Smooth muscle cell (in vitro differentiated cells): ENCODE results near the gene ULK3. TPM values are rescaled to one million over a fixed set of nuclear protein-coding genes. Genes with fewer than 3 reads are reported as not detected.

Experiments
- DNase-seq: peaks from one replicate; lab custom pipeline; 2025; ENCODE audit not compliant: unreplicated experiment; lab: John Stamatoyannopoulos, UW
- H2AFZ ChIP-seq: fragments of 200-600 bp; sonication (generic); 2 replicates; pipeline ENCODE4 v1.6.0; 2016; ENCODE audit warnings: antibody characterized with exemption, low read depth, mild to moderate bottlenecking
- H3F3A ChIP-seq: fragments of 200-600 bp; sonication (generic); 2 replicates; pipeline ENCODE4 v1.6.0; 2017; ENCODE audit warnings: antibody characterized with exemption, low read depth
- H3K27ac ChIP-seq: fragments of 200-600 bp; sonication (generic); 2 replicates; pipeline ENCODE4 v1.5.1; 2016; ENCODE audit warnings: low read depth, mild to moderate bottlenecking
- H3K27me3 ChIP-seq: fragments of 200-600 bp; sonication (generic); 2 replicates; pipeline ENCODE4 v1.6.1; 2016; ENCODE audit warnings: low read depth, mild to moderate bottlenecking
- H3K36me3 ChIP-seq: fragments of 200-600 bp; sonication (generic); 2 replicates; pipeline ENCODE4 v1.5.1; 2016; ENCODE audit warnings: low read depth
- H3K4me1 ChIP-seq: fragments of 200-600 bp; sonication (generic); 2 replicates; pipeline ENCODE4 v1.5.1; 2016; ENCODE audit warnings: low read depth
- H3K4me2 ChIP-seq: fragments of 200-600 bp; sonication (generic); 2 replicates; pipeline ENCODE4 v1.6.0; 2016; ENCODE audit warnings: mild to moderate bottlenecking
- H3K4me3 ChIP-seq: fragments of 200-600 bp; sonication (generic); 2 replicates; pipeline ENCODE4 v1.5.1; 2016; ENCODE audit warnings: mild to moderate bottlenecking
- H3K79me2 ChIP-seq: fragments of 200-600 bp; sonication (generic); 2 replicates; pipeline ENCODE4 v1.6.0; 2016; ENCODE audit warnings: low read depth, mild to moderate bottlenecking
- H3K9ac ChIP-seq: fragments of 200-600 bp; sonication (generic); 2 replicates; pipeline ENCODE4 v1.6.0; 2016; ENCODE audit warnings: low read depth
- H3K9me3 ChIP-seq: fragments of 200-600 bp; sonication (generic); replicated peaks from 2 replicates; pipeline ENCODE4 v1.5.1; 2016; ENCODE audit warnings: low read depth
- H4K20me1 ChIP-seq: fragments of 200-600 bp; sonication (generic); 2 replicates; pipeline ENCODE4 v1.6.0; 2016; ENCODE audit warnings: low read depth
- WGBS: methylation state at CpG from one replicate; pipeline ENCODE4 v1.1.7; 2016; ENCODE audit warnings: low lambda C conversion rate; 5-methylcytosine and 5-hydroxymethylcytosine counted together
- polyA plus RNA-seq: library from polyadenylated mRNA; unstranded; fragments of >200 nt; fragmentation: Nextera tagmentation; extraction: Ambion mirVana; gene quantifications from 2 replicates; pipeline ENCODE4 v1.2.1, GENCODE V29; 2016
- total RNA-seq: library from RNA; depleted of rRNA; stranded (reverse); fragments of >200 nt; gene quantifications from 2 replicates; pipeline ENCODE4 v1.2.3, GENCODE V29; 2014
- TF ChIP-seq, protein P1 (sequence below): fragments of 200-600 bp; sonication (generic); IDR thresholded peaks from 2 replicates; pipeline ENCODE4 v1.5.1; 2017; ENCODE audit warnings: borderline replicate concordance, mild to moderate bottlenecking, antibody characterized with exemption; ENCODE audit not compliant: insufficient read depth, poor library complexity, severe bottlenecking

The ULK3 gene
- total and polyA plus RNA-seq, 2 experiments from 2014 or later, result 14.2 to 20.8 TPM

DNA sequence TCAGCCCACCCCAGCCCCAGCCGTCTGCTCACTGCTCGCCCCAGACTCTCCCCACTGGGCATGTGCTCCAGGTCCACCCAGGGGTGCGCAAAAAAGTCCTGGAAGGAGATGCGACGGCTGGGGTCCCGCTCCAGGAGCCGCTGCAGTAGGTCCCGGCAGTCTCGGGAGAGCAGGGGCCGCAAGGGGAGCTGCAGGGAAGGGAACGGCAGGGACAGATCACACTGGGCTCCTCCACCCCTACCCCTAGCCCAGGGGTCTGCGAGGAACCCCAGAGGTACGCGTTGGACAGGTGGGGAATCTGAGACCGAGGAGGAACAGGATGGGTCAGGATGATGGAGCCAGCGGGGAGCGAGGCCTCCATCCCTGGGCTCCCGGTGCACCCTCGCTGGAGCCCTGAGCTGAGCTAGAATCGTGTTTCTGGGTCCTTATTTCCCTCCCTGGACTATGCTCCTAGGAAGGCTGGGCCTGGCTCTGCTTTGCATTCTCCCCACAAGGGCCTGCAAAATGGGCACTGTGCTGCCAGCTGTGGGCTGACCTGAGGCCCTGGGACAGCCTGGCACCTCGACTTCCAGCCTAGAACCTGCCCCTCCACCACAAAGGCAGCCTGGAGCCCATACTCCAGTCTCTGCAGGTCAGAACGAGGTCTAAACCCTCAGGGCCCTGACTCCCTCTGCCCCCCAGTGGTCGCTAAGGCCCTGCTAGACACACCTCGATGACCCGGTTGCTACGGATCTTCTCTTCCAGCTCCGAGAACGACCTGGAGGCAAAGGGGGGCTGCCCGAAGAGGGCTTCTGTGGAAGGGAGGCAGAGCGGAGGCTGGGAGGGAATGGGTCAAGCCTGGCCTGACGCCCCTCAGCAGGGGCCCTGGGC, 3.2 kb downstream of the ULK3 start:
- H4K20me1 ChIP-seq, result no peaks in the 10 kb centered on the region
- no peak for DNase-seq
- H3K9ac ChIP-seq, result no peak overlapping the region
- H3K36me3 ChIP-seq, result no peaks in the 10 kb centered on the region
- 86% methylated on average over 30 of the region's 31 CpGs for WGBS
- H3K79me2 ChIP-seq, result no peaks in the 10 kb centered on the region
- TF ChIP-seq, protein P1, sequence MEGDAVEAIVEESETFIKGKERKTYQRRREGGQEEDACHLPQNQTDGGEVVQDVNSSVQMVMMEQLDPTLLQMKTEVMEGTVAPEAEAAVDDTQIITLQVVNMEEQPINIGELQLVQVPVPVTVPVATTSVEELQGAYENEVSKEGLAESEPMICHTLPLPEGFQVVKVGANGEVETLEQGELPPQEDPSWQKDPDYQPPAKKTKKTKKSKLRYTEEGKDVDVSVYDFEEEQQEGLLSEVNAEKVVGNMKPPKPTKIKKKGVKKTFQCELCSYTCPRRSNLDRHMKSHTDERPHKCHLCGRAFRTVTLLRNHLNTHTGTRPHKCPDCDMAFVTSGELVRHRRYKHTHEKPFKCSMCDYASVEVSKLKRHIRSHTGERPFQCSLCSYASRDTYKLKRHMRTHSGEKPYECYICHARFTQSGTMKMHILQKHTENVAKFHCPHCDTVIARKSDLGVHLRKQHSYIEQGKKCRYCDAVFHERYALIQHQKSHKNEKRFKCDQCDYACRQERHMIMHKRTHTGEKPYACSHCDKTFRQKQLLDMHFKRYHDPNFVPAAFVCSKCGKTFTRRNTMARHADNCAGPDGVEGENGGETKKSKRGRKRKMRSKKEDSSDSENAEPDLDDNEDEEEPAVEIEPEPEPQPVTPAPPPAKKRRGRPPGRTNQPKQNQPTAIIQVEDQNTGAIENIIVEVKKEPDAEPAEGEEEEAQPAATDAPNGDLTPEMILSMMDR, result no peak
- H2AFZ ChIP-seq, result no peak overlapping the region
- H3K27ac ChIP-seq, result no peak overlapping the region
- H3K4me3 ChIP-seq, result no peak overlapping the region
- peaks cover 4% of the 10 kb centered on the region for H3F3A ChIP-seq
- no peaks in the 10 kb centered on the region for H3K27me3 ChIP-seq
- H3K4me2 ChIP-seq, result no peak overlapping the region
- H3K9me3 ChIP-seq, result no peaks in the 10 kb centered on the region
- peaks cover 16% of the 10 kb centered on the region for H3K4me1 ChIP-seq

DNA sequence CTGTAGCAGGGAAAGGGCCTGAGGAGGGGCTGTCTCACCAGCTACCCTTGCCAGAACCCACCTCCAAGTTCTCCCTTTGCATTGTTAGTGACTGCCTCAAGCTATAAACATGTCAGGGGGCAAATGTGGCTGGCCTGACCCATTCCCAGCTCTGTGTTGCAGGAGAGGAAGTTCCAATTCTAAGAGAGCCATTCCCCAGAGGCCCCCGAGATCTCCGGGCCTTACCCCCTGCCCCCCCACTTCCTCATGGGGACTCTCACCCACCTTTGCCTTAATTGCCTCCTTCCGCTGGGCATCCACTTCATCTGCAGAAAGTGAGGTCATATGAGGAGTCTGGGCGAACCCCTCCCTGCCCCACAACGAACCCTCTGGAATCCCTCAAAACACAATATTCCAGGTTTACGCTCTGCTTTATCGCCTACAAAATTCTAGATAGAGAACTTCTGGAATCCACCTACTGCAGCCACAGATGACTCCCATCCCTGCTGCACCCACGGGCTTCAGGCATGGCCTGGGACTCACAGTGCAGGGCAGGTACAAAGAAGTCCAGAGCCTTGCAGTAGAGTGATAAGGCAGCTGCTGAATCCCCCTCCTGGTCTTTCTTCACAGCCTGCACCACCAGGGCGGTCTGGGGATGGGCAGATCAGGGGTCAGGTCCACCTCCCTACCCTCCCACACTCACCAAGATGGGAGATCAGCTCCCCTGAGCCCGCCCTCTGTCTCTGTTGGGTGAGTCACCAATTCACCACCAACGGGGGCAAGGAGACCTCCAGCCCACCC, 4.0 kb downstream of the ULK3 start:
- Histone ChIP-seq H3K79me2 (no peaks in the 10 kb centered on the region), H3F3A (peaks cover 4% of the 10 kb centered on the region), H3K9ac (no peak overlapping the region), H3K27ac (no peak overlapping the region), H3K4me1 (peaks cover 8% of the 10 kb centered on the region), H3K27me3 (no peaks in the 10 kb centered on the region), H2AFZ (no peak overlapping the region), H3K4me3 (no peak overlapping the region), H3K4me2 (no peak overlapping the region), H3K36me3 (no peaks in the 10 kb centered on the region), H4K20me1 (no peaks in the 10 kb centered on the region), H3K9me3 (no peaks in the 10 kb centered on the region)
- 94% methylated on average over 11 of the region's 11 CpGs for WGBS
- TF ChIP-seq, protein P1, result no peak
- no peak for DNase-seq

DNA sequence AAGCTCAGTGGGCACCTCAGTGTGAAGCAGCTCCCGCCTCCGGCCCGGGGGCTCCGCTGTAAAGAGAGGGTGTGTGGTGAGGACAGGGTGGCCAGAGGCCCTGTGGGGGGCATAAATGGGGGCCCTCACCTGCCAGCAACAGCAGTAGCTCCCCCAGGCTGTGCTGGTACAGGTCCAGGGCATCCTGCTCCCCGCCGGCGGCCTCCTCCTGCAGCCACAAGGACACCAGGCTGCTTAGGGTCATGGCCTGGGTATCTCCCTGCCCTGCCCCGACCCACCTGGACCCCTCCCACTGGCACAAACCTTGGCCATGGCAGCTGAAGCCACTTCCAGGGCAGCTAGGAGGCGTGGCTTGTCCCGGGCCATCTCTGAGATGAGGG, 4.8 kb downstream of the ULK3 start:
- Histone ChIP-seq H3K27me3 (no peaks in the 10 kb centered on the region), H2AFZ (no peak overlapping the region), H3K4me2 (no peak overlapping the region), H3K4me1 (peaks cover under 1% of the 10 kb centered on the region), H3K4me3 (no peak overlapping the region), H3K27ac (no peak overlapping the region), H3K9me3 (no peaks in the 10 kb centered on the region), H3K36me3 (no peaks in the 10 kb centered on the region), H4K20me1 (no peaks in the 10 kb centered on the region), H3K79me2 (no peaks in the 10 kb centered on the region), H3F3A (no peaks in the 10 kb centered on the region), H3K9ac (no peak overlapping the region)
- TF ChIP-seq, protein P1, result no peak
- WGBS, result 98% methylated on average over 10 of the region's 10 CpGs
- no peak for DNase-seq
